ENCODE data around the gene MYBPC1. TPM values are rescaled to one million over a fixed set of nuclear protein-coding genes. Genes with fewer than 3 reads are reported as not detected.

Gene MYBPC1, protein sequence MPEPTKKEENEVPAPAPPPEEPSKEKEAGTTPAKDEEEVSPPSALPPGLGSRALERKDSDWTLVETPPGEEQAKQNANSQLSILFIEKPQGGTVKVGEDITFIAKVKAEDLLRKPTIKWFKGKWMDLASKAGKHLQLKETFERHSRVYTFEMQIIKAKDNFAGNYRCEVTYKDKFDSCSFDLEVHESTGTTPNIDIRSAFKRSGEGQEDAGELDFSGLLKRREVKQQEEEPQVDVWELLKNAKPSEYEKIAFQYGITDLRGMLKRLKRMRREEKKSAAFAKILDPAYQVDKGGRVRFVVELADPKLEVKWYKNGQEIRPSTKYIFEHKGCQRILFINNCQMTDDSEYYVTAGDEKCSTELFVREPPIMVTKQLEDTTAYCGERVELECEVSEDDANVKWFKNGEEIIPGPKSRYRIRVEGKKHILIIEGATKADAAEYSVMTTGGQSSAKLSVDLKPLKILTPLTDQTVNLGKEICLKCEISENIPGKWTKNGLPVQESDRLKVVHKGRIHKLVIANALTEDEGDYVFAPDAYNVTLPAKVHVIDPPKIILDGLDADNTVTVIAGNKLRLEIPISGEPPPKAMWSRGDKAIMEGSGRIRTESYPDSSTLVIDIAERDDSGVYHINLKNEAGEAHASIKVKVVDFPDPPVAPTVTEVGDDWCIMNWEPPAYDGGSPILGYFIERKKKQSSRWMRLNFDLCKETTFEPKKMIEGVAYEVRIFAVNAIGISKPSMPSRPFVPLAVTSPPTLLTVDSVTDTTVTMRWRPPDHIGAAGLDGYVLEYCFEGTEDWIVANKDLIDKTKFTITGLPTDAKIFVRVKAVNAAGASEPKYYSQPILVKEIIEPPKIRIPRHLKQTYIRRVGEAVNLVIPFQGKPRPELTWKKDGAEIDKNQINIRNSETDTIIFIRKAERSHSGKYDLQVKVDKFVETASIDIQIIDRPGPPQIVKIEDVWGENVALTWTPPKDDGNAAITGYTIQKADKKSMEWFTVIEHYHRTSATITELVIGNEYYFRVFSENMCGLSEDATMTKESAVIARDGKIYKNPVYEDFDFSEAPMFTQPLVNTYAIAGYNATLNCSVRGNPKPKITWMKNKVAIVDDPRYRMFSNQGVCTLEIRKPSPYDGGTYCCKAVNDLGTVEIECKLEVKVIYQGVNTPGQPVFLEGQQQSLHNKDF
- total RNA-seq (2021) = 0.09 and 0.49 TPM in 2 replicates
- percentile 13 among the genes with signal in this experiment for Bru-seq, nascent RNA
- BruChase-seq, experiment 1, labeled RNA remaining after a 2-hour chase = percentile 8 among the genes with signal in this experiment
- BruChase-seq, experiment 2, labeled RNA remaining after a 6-hour chase = percentile 10 among the genes with signal in this experiment
- long read RNA-seq = 0 reads

DNA sequence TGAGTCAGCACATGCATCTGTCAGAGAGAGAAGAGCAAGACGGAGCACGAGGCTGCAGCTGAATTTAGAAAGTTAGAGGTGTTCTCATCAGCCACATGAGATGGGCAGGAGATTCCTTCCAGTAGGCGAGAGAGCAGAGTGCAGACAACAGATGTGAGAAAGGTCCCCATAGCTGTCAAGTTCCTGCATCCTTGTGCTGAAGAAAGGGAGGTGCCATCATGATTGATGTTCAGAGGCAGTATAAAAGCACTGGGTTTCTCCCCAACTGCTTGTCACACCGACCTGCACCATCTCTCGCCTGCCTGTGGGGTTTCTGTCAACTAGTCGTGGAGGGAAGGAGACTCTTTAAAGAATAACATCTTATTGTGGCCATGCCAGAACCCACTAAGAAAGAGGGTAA, at the start of gene MYBPC1:
Gene MYBPC1 (plus strand): TSS at position 272 of the 400 bp plus-strand sequence. CDS start 100 bp downstream, at position 372.
- Histone ChIP-seq H3K4me3 (ENCODE audit: low read depth, low read length, poor library complexity, severe bottlenecking) (no peak within 1 kb of the TSS), H3K9me3 (ENCODE audit: low read depth, low read length, poor library complexity, severe bottlenecking) (no peaks in the 10 kb centered on the region), H3K27me3 (replicated peaks; ENCODE audit: insufficient read depth, low read depth, low read length, poor library complexity) (no peaks in the 10 kb centered on the region), H3K4me1 (ENCODE audit: insufficient read depth, low read length, poor library complexity, severe bottlenecking) (peaks cover 7% of the 10 kb centered on the region), H3K27ac (ENCODE audit: low read depth, low read length, poor library complexity, severe bottlenecking) (no peak within 1 kb of the TSS), H3K36me3 (ENCODE audit: insufficient read depth, low read length, poor library complexity, severe bottlenecking) (no peaks in the 10 kb centered on the region)
- intact Hi-C loops (cut with micrococcal nuclease; ENCODE audit: unreplicated experiment) = no loop called here
- no TSS peak for BruUV-seq (replicated peaks)
- TF ChIP-seq EZH2 (IDR thresholded peaks at IDR 0.05; ENCODE audit: borderline replicate concordance, low read depth, low read length, poor library complexity, severe bottlenecking) = no peak
- TF ChIP-seq, protein P1, sequence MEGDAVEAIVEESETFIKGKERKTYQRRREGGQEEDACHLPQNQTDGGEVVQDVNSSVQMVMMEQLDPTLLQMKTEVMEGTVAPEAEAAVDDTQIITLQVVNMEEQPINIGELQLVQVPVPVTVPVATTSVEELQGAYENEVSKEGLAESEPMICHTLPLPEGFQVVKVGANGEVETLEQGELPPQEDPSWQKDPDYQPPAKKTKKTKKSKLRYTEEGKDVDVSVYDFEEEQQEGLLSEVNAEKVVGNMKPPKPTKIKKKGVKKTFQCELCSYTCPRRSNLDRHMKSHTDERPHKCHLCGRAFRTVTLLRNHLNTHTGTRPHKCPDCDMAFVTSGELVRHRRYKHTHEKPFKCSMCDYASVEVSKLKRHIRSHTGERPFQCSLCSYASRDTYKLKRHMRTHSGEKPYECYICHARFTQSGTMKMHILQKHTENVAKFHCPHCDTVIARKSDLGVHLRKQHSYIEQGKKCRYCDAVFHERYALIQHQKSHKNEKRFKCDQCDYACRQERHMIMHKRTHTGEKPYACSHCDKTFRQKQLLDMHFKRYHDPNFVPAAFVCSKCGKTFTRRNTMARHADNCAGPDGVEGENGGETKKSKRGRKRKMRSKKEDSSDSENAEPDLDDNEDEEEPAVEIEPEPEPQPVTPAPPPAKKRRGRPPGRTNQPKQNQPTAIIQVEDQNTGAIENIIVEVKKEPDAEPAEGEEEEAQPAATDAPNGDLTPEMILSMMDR (conservative IDR thresholded peaks at IDR 0.05; ENCODE audit: low read depth, low read length) = no peak
- POLR2A ChIA-PET (ENCODE audit: low non-redundant PET) = no interaction called here
- CTCF ChIA-PET = no interaction called here
- no peak for DNase-seq (ENCODE audit: low spot score)

DNA sequence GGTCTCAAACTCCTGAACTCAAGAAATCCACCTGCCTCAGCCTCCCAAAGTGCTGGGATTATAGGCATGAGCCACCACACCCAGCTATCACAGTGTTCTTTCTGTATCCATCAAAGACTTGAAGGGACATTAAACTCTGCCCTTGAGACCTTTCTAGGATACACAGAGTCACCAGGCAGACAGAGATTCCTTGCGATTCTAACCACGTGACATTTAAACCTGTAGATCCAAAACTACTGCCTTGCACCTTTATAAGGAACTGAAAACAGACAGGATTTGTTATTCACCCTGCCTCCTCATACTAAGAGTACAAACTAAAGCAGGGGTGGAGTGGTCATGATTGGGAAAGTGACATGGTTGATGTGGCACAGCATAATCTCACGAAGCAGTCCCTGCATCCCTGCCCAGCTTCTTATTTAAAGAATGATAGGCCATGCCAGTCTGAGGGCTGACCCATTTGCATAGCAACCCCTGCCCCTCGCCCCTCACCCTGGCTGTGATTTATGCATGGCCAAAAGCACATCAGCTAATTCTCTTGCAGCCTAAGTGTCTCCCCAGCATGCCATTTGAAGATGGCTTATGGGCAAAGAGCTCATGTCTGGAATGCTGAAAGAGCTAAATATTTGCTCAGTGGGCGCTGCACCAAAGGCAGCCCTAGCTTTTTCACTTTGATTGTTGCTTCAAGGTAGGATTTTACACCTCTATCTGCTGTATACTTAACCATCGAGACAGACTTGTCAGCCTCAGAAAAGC, 43.2 kb upstream of the MYBPC1 start:
- no peak overlapping the region for H3K27ac ChIP-seq (ENCODE audit: low read depth, low read length, poor library complexity, severe bottlenecking)
- no TSS peak for BruUV-seq (replicated peaks)
- no peaks in the 10 kb centered on the region for H3K9me3 ChIP-seq (ENCODE audit: low read depth, low read length, poor library complexity, severe bottlenecking)
- ChIA-PET POLR2A (ENCODE audit: low non-redundant PET) (no interaction called here), CTCF (no interaction called here)
- DNase-seq (ENCODE audit: low spot score) = no peak
- H3K4me3 ChIP-seq (ENCODE audit: low read depth, low read length, poor library complexity, severe bottlenecking) = no peak overlapping the region
- no peaks in the 10 kb centered on the region for H3K36me3 ChIP-seq (ENCODE audit: insufficient read depth, low read length, poor library complexity, severe bottlenecking)
- intact Hi-C loops (cut with micrococcal nuclease; ENCODE audit: unreplicated experiment) = no loop called here
- no peaks in the 10 kb centered on the region for H3K4me1 ChIP-seq (ENCODE audit: insufficient read depth, low read length, poor library complexity, severe bottlenecking)
- H3K27me3 ChIP-seq (replicated peaks; ENCODE audit: insufficient read depth, low read depth, low read length, poor library complexity) = no peaks in the 10 kb centered on the region
- TF ChIP-seq, protein P1 (conservative IDR thresholded peaks at IDR 0.05; ENCODE audit: low read depth, low read length) = no peak
- TF ChIP-seq EZH2 (IDR thresholded peaks at IDR 0.05; ENCODE audit: borderline replicate concordance, low read depth, low read length, poor library complexity, severe bottlenecking) = no peak
